Measurements from ENCODE around the gene DPF1.

DPF1 gene

DNA sequence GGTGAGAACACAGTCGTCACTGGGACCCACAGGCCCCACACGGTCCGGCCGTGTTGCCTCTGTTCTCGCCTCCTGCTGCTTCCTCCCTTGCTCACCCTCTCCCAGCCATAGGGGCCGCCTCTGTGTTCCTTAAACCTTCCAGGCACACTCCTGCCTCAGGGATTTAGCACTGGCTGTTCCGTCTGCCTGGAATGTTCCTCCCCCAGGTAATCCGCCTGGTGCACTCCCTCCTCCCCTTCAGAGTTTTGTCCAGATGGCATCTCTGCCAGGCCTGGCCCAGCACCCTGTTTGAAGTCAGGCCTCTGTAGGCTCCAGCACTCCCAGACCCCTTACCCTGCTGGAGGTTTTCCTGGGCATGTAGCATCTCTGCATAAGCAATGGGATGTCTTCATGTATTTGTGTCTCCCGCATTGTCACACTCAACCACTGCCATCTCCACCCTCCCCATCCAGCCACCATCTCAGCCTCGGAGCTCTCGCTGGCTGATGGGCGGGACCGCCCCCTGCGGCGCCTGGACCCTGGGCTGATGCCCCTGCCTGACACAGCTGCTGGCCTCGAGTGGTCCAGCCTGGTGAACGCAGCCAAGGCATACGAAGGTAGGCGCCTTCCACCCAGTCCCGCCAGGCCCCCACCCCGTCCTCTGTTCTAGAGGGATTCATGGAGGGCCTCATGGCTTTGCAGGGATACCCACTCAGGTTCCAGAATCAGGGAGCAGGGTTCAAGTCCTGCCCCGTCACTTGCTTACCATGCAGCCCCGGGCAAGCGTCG lies 25.9 kb downstream of the DPF1 start:
- DNase-seq (ENCODE audit: low read depth), result no peak

DNA sequence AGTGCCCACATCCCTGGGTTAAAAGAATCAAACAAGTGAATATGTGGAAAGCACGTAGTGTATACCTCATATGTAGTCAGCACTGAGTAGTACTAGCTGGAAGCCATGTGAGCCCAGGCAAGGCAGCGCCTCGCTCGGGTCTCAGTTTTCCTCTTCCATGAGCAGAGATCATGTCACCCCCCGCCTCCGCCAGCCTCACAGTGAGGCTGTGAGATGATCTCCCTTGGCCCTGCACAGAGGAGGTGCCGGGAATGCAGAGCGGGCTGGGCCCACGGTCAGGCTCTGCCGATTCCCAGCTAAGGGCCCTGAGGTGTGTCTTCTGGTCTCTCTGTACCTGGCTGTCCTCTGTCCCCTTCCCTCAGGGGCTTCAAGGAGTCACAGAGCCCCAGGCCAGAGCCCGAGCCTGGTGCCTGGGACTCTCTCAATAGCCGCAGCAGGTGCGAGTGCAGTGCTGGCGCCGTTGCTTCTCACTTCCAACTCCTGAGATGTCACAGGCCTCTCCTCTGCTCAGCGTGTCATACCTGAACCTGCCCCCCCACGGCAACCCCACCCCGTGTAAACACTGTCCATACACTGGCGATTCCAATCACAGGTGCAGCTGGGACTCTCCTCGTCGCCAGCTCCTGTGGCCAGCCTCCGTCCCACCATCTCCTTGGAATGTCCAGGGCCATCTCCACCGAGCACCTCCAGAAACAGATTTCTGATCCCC lies 26.9 kb downstream of the DPF1 start:
- no peak for DNase-seq (ENCODE audit: low read depth)

DNA sequence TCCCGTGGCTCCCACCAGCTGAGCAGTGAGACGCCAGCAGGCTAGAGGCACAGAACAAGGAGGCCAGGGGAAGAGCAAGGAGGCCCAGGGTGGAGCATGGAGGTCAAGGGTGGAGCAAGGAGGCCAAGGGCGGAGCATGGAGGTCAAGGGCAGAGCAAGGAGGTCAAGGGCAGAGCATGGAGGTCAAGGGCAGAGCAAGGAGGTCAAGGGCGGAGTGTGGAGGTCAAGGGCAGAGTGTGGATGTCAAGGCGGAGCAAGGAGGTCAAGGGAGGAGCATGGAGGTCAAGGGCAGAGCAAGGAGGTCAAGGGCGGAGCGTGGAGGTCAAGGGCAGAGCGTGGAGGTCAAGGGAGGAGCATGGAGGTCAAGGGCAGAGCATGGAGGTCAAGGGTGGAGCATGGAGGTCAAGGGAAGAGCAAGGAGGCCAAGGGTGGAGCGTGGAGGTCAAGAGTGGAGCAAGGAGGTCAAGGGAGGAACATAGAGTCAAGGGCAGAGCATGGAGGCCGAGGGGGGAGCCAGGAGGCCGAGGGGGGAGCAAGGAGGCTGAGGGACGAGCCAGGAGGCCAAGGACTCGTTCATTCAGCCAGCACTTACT lies 27.7 kb downstream of the DPF1 start:
- no peak for DNase-seq (ENCODE audit: low read depth)

GRCh38 chr19:38195237-38195636 lies 28.8 kb downstream of the DPF1 start:
- DNase-seq (ENCODE audit: low read depth), result no peak

DNA sequence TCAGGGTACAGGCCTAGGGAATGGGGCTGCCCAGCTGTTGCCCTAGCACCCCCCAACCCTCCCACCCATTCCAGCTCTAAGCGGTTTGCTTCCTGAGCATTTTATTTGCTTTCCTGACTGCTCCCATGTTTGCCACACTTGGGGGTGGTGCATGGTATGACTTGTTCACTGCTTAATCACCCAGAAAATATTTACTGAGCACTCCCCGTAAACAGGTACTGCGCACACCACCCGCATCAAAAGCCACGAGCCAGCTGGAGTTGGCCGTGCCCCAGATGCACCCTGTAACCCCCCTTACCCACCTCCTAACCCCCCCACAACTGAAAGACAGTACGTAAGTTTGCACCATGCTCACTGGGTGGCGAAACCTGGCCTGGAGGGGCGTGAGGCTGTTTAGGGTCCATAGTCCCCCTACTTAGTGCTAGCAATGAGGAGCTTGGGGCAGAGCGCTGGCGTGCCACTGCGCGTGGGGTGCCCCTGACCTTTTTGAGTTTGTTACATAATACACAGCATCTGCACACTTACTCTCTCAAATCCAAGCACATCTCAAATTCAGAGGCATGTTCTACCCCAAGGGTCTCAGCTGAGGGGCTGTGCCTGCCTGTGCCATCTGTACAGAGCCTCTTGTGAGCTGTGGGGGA lies 29.8 kb downstream of the DPF1 start:
- DNase-seq (ENCODE audit: low read depth), result no peak

- no peak for DNase-seq (ENCODE audit: low read depth)
Measured at GRCh38 chr19:38193445-38193844, 30.6 kb downstream of the DPF1 start.

GRCh38 chr19:38191747-38192146 lies 32.3 kb downstream of the DPF1 start:
- DNase-seq (ENCODE audit: low read depth), result no peak

GRCh38 chr19:38190793-38191192 lies 33.2 kb downstream of the DPF1 start:
- no peak for DNase-seq (ENCODE audit: low read depth)

- DNase-seq (ENCODE audit: low read depth), result no peak
Measured at GRCh38 chr19:38190061-38190460, 34.0 kb downstream of the DPF1 start.

- no peak for DNase-seq (ENCODE audit: low read depth)
Measured at GRCh38 chr19:38185562-38185961, 38.5 kb downstream of the DPF1 start.

GRCh38 chr19:38184815-38185214 lies 39.2 kb downstream of the DPF1 start:
- DNase-seq (ENCODE audit: low read depth), result no peak

- no peak for DNase-seq (ENCODE audit: low read depth)
Measured at GRCh38 chr19:38183251-38183897, 40.6 kb downstream of the DPF1 start.

DNA sequence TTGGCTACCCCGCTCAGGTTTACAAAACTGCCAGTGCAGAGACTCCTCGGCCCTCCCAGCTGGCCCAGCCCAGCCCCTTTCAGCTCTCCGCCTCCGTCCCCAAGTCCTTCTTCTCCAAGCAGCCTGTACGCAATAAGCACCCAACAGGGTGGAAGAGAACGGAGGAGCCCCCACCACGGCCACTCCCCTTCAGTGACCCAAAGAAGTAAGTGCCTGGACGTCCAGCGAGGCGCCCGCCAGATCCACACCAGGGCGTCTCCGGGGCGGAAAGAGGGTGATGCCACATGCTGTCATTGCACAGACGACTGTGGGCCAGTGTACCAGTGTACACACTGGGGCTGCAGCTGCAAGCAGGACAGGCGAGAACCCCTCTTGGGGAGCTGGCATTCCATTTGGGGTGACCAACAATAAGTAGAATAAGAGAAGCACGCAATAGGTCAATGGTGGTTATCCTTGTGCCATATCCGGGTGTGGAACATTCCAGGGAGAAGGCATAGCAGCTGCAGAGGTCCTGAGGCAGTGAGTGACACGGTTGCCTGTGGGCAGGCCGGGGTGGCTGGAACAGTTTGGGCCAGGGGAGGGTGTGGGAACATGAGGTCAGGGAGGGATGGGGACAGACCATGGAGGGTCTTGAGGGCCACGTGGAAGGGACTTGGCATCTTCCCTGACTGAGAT lies 41.3 kb downstream of the DPF1 start:
- no peak for DNase-seq (ENCODE audit: low read depth)

- DNase-seq (ENCODE audit: low read depth), result no peak
Measured at GRCh38 chr19:38180071-38180470, 44.0 kb downstream of the DPF1 start.

DNA sequence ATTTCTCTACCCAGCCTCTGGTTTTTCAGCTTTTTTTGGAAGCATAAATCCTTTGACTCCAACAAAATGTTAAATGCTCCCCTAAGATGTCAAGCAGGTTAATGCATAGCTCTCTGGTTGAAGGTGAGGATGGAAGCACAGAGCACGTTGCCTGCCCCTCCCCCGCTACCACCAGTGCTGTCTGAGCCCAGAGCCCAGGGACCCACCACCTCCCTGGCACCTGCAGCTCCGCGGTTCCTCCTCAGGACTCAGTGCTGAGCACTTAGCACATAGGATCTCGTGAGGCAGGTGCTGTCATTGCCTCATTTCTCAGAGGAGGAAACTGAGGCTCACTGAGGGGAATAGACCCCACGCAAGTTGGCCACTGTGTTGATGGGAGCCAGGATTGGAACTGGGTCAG lies 48.6 kb downstream of the DPF1 start:
- no peak for DNase-seq (ENCODE audit: low read depth)

DNA sequence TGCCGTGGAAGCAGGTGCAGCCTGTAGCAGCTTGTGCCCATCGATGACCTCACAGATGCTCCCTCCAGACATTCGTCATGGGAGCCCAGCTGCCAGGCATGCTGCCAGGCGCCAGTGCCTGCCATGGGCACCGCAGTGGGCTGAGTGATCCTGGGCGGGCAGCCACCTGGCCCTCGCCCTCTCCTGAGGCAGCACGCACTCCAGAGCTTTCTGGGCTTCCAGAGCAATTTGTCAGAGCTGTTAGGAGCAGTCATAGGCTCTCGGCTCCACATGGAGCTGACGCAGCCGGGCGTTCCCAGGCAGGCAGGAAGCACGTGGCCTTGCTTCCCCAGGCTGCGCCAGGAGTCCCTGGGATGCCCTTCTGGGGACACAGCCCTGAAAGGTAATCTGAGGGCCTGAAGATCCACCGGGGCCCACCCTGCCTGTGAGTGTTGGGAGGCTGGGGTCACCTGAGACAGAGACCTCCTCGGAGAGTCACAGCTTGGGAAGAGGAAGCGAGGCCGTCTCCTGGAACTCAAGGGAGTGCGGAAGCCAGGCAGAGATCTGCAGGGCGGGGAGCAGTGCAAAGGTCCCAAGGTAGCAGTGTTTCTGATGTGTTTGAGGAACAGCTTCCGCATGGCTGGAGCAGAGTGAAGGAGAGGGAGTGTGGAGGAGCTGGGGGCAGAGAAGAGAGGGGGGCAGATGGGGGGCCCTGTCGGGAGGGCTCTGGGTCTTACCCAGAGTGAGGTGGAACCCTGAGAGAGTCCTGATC lies 50.6 kb downstream of the DPF1 start:
- DNase-seq (ENCODE audit: low read depth), result no peak

GRCh38 chr19:38172001-38172400 lies 52.0 kb downstream of the DPF1 start:
- DNase-seq (ENCODE audit: low read depth), result no peak

GRCh38 chr19:38170334-38170733 lies 53.7 kb downstream of the DPF1 start:
- DNase-seq (ENCODE audit: low read depth), result no peak

DNA sequence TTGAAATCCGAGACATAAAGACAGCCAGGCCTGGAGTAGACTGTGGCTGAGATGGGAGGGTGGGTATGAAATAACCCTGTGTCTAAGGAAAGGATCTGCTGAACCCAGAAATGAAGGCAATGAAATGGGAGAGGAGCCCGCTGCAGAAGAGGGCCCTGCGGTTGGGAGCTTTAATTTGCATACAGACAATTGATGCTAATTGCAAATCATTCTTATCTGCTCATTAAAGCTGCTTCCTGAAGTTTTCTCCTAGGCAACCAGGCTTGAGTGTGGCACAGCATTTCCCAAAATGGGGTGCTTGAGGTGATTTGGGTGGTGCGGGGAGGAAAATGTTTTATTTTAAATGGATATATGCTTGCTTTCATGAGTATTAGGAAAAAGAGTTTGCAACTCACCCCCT lies 55.4 kb downstream of the DPF1 start:
- no peak for DNase-seq (ENCODE audit: low read depth)

DNA sequence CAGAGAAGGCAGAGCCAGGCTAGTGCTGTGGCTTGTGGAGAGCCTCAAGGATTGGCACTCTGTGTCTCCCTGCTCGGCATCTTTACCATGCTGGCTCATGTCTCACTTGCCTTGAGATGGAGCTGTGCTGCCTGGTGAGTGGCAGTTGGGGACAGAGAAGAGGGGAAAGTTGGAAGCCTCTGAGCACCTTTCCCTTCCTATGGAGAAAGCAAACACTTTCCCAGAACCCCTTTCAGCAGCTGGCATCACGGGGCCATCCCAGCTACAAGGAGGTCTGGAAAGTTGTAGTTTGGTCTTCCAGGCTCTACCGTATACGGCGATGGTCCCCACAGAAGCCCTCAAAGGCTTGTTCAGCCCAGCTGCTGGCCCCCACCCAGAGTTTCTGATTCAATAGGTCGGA lies 58.7 kb downstream of the DPF1 start:
- DNase-seq (ENCODE audit: low read depth), result no peak

- no peak for DNase-seq (ENCODE audit: low read depth)
Measured at GRCh38 chr19:38164526-38164925, 59.5 kb downstream of the DPF1 start.
